Mesenteric fat pad (tissue), 1 donor: ENCODE data around the gene ASGR1. TPM values are rescaled to one million over a fixed set of nuclear protein-coding genes. Genes with fewer than 3 reads are reported as not detected.
"Not testable (repeated sequence)": the region's sequence is repeated elsewhere in the genome, so short reads cannot be mapped to it uniquely, and the experiment has no call there.

Experiments used
- DNase-seq: peaks from one replicate; pipeline ENCODE4 v3.0.0-alpha.2; 2020; ENCODE audit warnings: low spot score
- total RNA-seq: library from RNA; stranded (reverse); fragmentation: NEBNext Ultra II Directional; extraction: Animal tissue kit (Norgen Biotek cat#: 25700); gene quantifications from one replicate; pipeline ENCODE4 v1.2.1, GENCODE V29; 2021
- donor health status: DM: yes; HTN: yes; CAD: no.

The ASGR1 gene
- total RNA-seq, 1 donor from 2014 or later = 2.2 TPM

DNA sequence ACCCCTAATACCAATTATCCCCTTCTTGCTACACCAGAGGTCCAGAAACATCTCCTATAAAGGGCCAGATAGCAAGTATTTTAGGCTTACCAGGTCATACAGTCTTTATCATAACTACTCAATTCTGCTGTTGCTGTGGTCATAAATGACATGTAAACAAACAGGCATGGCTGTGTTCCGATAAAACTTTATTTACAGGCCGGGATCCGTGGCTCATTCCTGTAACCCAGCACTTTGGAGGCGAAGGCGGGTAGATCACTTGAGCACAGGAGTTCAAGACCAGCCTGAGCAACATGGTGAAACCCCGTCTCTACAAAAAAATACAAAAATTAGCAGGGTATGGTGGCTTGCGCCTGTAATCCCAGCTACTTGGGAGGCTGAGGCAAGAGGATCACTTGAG, 12.3 kb downstream of the ASGR1 start:
- no peak for DNase-seq

- not testable (repeated sequence) for DNase-seq
Measured at GRCh38 chr17:7159571-7159970, 19.6 kb downstream of the ASGR1 start.

DNA sequence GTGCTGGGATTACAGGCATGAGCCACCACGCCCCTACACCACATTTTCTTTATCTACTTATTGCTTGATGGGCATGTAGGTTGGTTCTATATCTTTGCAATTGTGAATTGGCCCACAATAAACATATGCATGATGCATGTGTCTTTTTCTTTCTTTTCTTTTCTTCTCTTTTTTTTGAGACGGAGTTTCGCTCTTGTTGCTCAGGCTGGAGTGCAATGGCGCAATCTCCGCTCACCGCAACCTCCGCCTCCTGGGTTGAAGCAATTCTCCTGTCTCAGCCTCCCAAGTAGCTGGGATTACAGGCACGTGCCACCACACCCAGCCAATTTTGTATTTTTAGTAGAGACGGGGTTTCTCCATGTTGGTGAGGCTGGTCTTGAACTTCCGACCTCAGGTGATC, 20.7 kb downstream of the ASGR1 start:
- DNase-seq = not testable (repeated sequence)

DNA sequence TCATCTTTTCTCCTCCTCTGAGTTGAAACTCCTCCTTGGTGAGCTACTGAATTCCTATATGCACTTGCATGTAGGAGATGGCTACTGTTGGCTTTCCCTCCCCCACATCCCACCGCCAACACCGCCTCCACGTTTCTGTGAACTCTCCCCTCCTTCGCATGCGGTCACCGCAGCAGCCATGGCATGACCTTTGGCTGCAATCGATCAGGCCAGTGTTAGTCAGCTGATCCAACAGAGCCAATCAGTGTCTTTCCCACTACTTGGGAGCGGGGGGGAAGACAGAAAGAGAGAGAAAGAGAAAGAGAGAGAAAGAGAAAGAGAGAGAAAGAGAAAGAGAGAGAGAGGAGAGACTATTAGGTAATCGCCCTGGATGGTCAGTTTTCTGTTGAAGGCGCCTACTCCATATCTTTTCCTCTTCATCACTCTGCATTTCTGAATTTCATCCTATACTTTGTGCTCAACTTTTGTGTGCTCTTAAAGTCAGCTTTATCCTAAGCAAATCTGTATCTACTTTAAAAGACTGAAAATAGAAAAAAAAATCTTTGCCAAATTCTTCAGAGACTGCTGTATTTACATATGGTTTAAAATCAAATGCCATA, 22.7 kb downstream of the ASGR1 start:
- DNase-seq = no peak

GRCh38 chr17:7147772-7148171, 31.4 kb downstream of the ASGR1 start:
- DNase-seq = no peak

DNA sequence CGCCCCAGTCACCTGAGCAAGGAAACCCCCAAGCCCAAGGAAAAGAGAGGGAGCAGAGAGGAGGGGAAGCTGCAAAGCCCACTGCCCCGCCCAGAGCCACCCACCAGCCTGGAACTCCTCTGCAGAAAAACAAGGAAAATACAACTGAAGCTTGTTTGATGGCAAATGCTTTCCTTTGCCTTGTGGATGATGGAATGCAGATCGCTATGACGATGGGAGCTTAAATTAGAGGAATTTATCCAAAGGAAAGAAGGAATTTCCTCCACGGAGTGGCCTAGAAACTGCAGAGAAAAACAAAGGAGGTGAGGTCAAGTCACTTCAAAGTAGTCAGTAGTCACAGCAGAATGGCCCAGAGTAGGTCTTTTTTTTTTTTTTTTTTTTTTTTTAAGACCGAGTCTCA, 33.1 kb downstream of the ASGR1 start:
- DNase-seq = no peak

GRCh38 chr17:7144213-7144612, 35.0 kb downstream of the ASGR1 start:
- no peak for DNase-seq

DNA sequence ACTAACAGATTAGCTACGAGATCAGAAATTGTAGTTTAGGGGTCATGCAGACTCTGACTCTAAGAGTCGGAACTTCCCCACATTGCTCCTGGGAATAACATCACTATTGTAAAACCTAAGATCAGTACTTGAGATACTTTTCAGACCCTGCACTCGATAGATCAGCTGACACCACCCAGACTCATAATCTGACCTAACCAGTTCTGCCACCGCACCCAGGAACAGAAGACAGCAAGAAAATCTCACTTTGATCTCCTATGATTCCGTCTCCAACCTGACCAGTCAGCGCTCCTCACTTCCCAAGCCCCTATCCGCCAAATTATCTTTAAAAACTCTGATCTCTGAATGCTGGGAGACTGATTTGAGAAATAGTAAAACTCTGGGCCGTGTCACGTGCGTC, 37.3 kb downstream of the ASGR1 start:
- peak; percentile 18 for DNase-seq

- no peak for DNase-seq
Measured at GRCh38 chr17:7139400-7139799, 39.8 kb downstream of the ASGR1 start.

DNA sequence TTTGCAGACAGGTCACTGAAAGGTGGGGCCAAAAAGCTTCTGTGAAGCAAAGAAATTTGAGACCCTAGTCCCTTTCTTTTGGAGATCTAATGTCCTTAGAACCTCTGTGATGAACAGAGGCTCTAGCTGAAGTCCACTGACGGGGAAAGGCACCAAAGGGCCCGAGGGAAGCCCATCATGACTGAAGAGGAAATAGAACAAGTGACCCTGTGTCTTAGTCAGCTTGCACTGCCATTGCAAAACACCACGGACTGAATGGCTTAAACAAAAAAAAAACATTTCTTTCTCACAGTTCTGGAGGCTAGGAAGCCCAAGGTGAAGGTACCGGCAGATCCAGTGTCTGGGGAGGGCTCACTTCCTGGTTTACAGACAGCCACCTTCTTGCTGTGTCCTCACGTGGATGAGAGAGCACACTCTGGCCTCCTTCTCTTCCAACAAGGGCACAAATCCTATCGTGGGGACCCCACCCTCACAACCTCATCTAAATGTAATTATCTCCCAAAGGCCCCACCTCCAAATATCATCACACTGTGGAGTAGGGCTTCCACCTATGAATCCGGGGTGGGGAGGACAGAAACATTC, 40.3 kb downstream of the ASGR1 start:
- no peak for DNase-seq

- DNase-seq = no peak
Measured at GRCh38 chr17:7137171-7137943, 41.8 kb downstream of the ASGR1 start.

DNA sequence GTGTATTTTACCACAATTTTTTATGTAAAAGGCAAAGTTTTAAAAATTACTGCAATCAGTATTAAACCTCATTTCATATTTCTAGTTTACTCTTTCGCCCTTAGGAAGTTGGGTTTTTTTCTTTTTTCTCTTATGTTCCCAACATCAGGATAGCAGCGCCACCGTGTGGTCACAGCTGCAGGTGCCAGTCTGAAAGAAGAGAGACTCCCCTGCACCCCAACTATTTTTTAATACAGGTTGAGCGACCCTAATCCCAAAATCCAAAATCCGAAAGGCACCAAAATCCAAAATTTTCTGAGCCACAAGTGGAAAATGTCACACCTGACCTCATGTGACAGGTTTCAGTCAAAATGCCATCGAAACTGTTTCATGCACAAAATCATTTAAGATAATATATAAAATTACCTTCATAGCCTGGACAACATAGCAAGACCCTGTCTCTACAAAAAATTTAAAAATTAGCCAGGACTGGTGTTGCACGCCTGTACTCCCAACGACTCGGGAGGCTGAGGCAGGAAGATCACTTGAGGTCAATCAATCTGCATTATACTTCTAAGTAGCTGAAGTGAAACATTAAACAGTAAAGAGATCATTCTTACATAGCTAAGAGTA, 42.8 kb downstream of the ASGR1 start:
- DNase-seq = no peak

DNA sequence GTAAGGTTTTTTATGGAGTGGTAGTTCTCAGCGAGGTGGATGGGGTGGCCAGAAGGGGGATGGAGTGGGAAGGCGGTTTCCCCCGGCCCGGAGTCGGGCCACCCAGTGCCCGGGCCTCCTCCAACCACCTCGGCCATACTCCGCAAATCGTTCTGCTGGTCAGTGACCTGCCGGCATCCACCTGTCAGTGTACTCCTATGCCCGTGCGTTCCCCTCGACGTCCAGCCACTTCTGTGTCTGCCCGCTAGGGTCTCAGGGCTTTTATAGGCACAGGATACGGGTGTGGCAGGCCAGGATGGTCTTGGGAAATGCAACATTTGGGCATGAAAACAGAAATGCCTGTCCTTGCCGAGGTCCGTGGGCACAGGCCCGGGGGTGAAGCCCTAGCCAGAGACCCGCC, 45.3 kb downstream of the ASGR1 start:
- DNase-seq = no peak

DNA sequence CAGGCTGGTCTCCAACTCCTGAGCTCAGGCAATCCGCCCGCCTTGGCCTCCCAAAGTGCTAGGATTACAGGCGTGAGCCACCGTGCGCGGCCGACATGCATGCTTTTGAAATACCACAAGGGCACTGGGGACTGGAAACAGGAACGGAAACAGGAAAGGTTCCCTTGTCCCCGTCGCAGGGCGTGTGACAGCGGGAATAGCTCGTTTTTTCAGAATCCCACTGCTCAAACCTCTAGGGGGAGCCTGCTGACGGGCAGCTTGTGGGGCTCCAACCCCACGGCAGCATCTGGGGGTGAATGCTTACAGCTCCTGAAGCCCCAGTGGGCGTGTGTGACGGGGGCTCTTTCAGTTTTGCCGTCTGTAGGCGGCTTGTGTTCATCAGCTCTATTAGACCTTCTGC, 45.7 kb downstream of the ASGR1 start:
- DNase-seq = no peak

GRCh38 chr17:7132511-7133094, 46.6 kb downstream of the ASGR1 start:
- no peak for DNase-seq

DNA sequence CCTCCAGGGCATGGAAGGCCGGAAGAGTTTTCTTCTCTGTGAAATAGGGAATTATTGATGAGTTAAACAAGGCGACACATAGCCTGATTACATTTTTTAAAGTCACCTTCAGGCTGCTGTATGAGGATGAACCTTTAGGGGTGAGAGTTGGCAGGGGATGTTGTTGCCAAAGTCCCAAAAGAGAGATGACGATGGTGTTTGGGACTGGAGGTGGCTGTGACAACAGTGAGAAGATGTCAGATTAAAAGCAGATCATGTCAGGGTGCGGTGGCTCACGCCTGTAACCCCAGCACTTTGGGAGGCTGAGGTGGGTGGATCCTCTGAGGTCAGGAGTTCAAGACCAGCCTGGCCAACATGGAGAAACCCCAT, 47.8 kb downstream of the ASGR1 start:
- no peak for DNase-seq

DNA sequence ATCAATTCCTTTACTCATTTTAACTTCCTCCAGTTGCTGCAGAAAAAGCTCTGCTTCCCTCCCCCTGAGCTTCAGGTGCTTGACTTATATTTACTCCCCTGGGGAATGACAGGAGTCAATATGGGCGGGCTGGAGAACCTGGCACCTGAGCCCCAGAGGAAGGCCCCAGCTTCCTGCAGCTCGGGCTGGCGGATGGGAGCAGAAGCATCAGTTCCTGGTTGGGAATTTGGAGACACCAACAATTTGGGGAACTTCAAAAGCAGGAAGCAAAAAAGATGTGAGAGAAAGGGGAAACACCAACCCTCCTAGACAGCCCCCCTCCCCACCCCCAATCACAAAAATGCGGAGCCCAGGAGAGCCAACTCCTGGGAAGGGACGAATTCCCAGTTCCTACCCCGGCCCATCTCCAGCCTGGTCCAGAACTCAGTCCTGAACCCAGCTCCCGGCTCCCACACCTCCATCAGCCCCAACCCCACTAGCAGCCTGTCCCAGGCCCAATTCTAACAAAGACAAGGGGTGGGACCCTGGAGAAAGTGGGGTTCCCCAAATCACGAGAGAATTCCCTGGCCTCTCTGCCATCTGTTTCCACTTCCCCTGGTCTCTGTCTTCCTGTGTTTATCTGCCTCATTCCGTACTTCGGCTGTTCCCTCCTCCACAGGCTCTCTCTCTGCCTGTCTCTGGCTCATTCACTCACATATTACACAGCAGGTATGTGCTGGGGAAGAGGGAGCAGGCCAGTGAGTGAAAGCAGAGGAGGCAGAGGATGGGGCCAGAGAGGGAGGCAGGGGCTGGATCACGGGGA, 48.3 kb downstream of the ASGR1 start:
- no peak for DNase-seq

- no peak for DNase-seq
Measured at GRCh38 chr17:7129311-7129710, 49.9 kb downstream of the ASGR1 start.

DNA sequence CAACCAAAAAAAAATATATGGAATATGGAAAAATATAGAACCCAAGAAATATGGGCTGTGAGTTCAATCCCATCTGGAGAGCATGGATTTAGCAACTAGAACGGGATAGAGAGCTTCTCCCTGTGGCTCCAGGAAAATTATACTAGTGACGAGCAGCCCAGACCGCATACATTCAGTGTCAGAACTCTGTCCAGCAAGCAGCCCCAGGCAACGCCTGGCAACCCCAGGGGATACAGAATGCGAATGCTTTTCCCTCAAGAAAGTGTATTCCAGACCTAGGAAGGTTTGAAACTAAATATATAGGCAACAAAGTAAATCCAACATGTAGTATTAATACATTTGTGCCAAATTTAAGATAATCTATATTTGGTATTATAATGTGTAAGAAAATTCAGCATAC, 51.0 kb downstream of the ASGR1 start:
- DNase-seq = no peak

DNA sequence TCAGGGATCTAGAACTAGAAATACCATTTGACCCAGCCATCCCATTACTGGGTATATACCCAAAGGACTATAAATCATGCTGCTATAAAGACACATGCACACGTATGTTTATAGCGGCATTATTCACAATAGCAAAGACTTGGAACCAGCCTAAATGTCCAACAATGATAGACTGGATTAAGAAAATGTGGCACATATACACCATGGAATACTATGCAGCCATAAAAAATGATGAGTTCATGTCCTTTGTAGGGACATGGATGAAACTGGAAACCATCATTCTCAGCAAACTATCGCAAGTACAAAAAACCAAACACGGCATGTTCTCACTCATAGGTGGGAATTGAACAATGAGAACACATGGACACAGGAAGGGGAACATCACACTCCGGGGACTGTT, 51.7 kb downstream of the ASGR1 start:
- not testable (repeated sequence) for DNase-seq

DNA sequence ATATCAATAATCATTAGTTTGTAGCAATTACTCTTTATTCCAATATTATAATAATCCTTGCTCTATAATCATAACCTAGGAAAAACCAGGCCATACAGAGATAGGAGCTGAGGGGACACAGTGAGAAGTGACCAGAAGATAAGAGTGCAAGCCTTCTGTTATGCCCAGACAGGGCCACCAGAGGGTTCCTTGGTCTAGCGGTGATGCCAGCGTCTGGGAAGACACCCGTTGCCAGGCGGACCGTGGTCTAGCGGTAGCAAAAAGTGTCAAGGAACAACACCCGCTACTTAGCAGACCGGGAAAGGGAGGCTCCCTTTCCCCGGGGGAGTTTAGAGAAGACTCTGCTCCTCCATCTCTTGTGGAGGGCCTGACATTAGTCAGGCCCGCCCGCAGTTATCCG, 52.8 kb downstream of the ASGR1 start:
- not testable (repeated sequence) for DNase-seq
